Measurements from ENCODE around the gene TNRC6C.

GRCh38 chr17:78075545-78075944 is 117.0 kb downstream of the TNRC6C start:
- TF ChIP-seq CTCF (IDR thresholded peaks at IDR 0.05; ENCODE audit: borderline replicate concordance, extremely low read depth, low read length, poor library complexity, severe bottlenecking) (no peak), EZH2 (IDR thresholded peaks at IDR 0.05; ENCODE audit: borderline replicate concordance, low read depth, low read length, severe bottlenecking) (no peak)
